ENCODE data around the gene ZFAND5. TPM values are rescaled to one million over a fixed set of nuclear protein-coding genes. Genes with fewer than 3 reads are reported as not detected.

ZFAND5 gene
- total and polyA plus RNA-seq, 10 of the 15 experiments (the other 5 are each of a cell fraction or from before 2014, with no cell fraction given) = 22.5 to 107 (median 63.3) TPM

DNA sequence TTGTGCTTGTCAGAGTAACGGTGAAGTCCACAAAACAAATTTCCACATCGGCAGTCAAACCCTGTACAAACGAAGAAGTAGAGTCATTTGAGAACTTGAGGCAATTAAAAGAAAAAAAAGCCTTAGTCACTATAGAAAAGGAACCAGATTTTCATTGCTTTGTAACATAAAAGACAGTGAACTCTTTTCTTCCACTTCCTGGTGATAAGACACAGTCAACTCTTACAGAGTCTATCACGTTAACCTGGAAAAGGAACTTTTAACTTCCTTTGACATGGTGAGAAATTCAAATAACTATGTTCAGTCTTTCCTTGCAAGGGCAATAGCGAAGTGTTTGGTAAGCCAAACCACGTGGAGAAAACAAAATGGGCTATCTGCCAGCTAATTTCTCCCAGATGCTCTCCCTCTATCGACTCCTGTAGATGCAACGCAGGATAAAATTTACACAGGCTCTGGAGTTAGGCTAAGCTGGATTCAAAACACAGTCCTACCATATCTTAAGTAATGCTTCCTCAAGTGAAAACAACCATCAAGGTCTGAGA lies 8.9 kb downstream of the ZFAND5 start (continued):
- TF ChIP-seq, protein P1, sequence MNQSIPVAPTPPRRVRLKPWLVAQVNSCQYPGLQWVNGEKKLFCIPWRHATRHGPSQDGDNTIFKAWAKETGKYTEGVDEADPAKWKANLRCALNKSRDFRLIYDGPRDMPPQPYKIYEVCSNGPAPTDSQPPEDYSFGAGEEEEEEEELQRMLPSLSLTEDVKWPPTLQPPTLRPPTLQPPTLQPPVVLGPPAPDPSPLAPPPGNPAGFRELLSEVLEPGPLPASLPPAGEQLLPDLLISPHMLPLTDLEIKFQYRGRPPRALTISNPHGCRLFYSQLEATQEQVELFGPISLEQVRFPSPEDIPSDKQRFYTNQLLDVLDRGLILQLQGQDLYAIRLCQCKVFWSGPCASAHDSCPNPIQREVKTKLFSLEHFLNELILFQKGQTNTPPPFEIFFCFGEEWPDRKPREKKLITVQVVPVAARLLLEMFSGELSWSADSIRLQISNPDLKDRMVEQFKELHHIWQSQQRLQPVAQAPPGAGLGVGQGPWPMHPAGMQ (IDR thresholded peaks at IDR 0.05; ENCODE audit: borderline replicate concordance) = no peak
- no peak for TF ChIP-seq WRNIP1 (IDR thresholded peaks at IDR 0.05; ENCODE audit: borderline replicate concordance, low read depth, low read length)

DNA sequence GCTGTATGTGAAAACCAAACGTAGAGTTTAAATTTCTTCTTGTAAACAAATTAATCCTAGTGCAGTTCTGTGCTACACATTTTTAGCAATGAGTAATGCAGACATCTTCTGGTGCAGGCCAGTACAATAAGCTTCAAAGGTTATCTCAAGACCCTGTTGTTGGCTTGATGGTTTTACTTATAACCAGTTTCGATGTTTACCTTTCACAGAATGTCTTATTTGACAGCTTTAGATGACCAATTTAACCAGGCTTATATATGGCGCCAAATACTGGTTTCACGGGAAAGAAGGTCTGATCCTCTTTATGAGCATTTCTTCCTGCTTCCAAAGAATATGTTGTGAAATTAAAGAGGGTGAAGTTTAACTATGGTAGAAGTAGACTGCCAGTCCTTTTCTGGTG lies 9.9 kb downstream of the ZFAND5 start:
- SMC1A ChIA-PET (ENCODE audit: uncharacterized antibody, unreplicated experiment) = interaction anchor here (0.8 to 1.0 kb wide), 2 partner anchors 63 to 235 kb away, joined by 3 to 5 read pairs; no protein-coding TSS in a partner anchor
- H3K4me1 ChIP-seq (ENCODE audit: control insufficient read depth, insufficient read depth, low read length) = no peaks in the 10 kb centered on the region
- RAD21 ChIA-PET (ENCODE audit: unreplicated experiment) = no interaction called here
- no peak overlapping the region for H3K9ac ChIP-seq (ENCODE audit: control insufficient read depth, insufficient read depth, low read length)
- POLR2A ChIA-PET = no interaction called here
- H2AFZ ChIP-seq (ENCODE audit: control insufficient read depth, low read depth, low read length) = no peak overlapping the region
- intact Hi-C loops (cut with micrococcal nuclease; ENCODE audit: unreplicated experiment) (loop anchor here (10.0 kb wide), 1 partner anchor 320 kb away; no protein-coding TSS in a partner anchor), in situ Hi-C loops (cut with MboI) (no loop called here)
- H4K20me1 ChIP-seq (ENCODE audit: control insufficient read depth, insufficient read depth) = no peaks in the 10 kb centered on the region
- BruUV-seq (replicated peaks) = no TSS peak
- H3K9me3 ChIP-seq (replicated peaks; ENCODE audit: control insufficient read depth, insufficient read depth, low read length) = no peaks in the 10 kb centered on the region
- no peak for FAIRE-seq
- peaks cover 2 to 18% of the 10 kb centered on the region in 2 experiments; a peak in 3 of 4 replicates for H3K36me3 ChIP-seq (ENCODE audit: control insufficient read depth in 2 of 2, insufficient read depth in 2 of 2, low read length in 1 of 2)
- H3K79me2 ChIP-seq (ENCODE audit: control insufficient read depth, insufficient read depth, low read length) = peaks cover 32% of the 10 kb centered on the region
- ATAC-seq = no peak
- no peak overlapping the region for H3K27ac ChIP-seq (ENCODE audit: control insufficient read depth, insufficient read depth)
- DNase-seq (ENCODE audit: low read depth, low spot score) = no peak
- H3K27me3 ChIP-seq (replicated peaks in 1 of 2; ENCODE audit: control insufficient read depth in 2 of 2, insufficient read depth in 2 of 2, low read length in 1 of 2) = no peaks in the 10 kb centered on the region
- CTCF ChIA-PET = interaction anchor here (1.0 kb wide), 1 partner anchor 172 kb away, joined by 3 read pairs; no protein-coding TSS in a partner anchor
- no peak overlapping the region for H3K4me3 ChIP-seq
- 89% methylated on average over 4 of the region's 4 CpGs for WGBS (ENCODE audit: insufficient coverage, insufficient replicate concordance, low lambda C conversion rate, missing lambda C conversion rate)
- TF ChIP-seq POLR2AphosphoS5 (IDR thresholded peaks at IDR 0.05; ENCODE audit: low read length) = 0 out of 2 replicates have a peak, but pooled peaks have one; percentile 26
- no peak for TF ChIP-seq CBX3 (IDR thresholded peaks at IDR 0.05; ENCODE audit: borderline replicate concordance, low read depth)
- H3K4me2 ChIP-seq (ENCODE audit: control insufficient read depth, insufficient read depth) = no peak overlapping the region
